ENCODE data around the gene CD36.

DNA sequence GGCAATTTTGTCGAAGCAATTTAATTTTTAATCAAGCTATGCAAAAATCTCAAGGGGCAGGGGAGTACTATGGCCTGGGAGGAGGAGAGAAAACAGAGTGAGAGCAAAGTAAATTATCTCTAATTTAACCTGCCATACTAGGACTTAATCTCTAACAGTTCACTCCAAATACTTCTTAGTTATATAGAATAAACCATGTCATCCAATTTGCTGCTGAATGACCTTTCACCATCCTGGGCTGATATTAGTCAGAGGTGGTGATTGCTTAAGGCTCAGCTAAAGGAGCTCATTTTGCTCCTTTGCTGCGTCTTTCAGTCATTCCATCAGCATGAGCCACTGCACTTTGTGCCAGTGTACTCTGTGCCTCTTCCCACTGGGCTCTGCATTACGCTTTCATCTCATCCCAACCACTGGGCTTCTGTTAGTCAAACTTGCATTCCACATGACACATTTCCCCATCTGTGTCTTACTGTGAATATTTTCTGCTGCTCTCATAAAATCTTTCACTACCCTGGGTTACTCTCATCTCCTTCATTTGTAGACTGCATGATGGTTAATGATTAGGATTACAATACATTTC, 84.3 kb downstream of the CD36 start:
- TF ChIP-seq, protein P1, sequence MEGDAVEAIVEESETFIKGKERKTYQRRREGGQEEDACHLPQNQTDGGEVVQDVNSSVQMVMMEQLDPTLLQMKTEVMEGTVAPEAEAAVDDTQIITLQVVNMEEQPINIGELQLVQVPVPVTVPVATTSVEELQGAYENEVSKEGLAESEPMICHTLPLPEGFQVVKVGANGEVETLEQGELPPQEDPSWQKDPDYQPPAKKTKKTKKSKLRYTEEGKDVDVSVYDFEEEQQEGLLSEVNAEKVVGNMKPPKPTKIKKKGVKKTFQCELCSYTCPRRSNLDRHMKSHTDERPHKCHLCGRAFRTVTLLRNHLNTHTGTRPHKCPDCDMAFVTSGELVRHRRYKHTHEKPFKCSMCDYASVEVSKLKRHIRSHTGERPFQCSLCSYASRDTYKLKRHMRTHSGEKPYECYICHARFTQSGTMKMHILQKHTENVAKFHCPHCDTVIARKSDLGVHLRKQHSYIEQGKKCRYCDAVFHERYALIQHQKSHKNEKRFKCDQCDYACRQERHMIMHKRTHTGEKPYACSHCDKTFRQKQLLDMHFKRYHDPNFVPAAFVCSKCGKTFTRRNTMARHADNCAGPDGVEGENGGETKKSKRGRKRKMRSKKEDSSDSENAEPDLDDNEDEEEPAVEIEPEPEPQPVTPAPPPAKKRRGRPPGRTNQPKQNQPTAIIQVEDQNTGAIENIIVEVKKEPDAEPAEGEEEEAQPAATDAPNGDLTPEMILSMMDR (IDR thresholded peaks at IDR 0.05), result no peak
- no peak for TF ChIP-seq FOXP1 (CRISPR knock-in tag; IDR thresholded peaks at IDR 0.05; ENCODE audit: borderline replicate concordance)
- no peak for TF ChIP-seq SOX15 (CRISPR knock-in tag; IDR thresholded peaks at IDR 0.05)

Data from WTC11 (cell line).